ENCODE data around the gene CACTIN.

DNA sequence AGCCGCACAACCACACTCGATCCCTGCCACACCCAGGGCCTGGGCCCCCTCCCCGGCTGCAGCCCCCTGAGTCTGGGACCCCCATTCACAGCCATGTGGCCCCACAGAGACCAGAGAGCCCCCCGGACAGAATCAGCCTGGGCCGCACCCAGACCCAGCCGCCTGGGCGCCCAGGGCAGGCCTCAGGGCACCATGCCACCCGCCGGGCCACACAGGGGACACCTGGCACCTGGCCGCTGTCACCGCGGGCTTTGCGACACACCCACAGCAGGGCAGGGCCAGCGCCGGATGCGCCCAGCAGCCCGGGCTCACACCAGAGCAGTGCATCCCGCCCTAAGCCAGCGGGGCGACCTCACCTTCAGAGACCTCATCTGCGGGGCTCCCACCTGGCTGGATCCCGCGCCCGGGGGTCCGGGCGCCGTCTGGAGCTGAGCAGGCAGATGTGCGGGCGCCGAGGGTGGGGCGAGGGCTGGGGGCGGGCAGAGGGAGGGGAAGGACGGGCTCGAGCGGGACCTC is 20.4 kb downstream of the CACTIN start:
- TF ChIP-seq POLR2A (IDR thresholded peaks at IDR 0.05; ENCODE audit: low read depth, low read length) = no peak
- no peak for TF ChIP-seq POLR2AphosphoS5 (IDR thresholded peaks at IDR 0.05; ENCODE audit: low read depth, low read length)
- TF ChIP-seq TAF1 (IDR thresholded peaks at IDR 0.05; ENCODE audit: borderline replicate concordance, low read depth, low read length) = no peak
